HepG2 (cell line): Measurements from ENCODE around the gene ARTN. TPM values are rescaled to one million over a fixed set of nuclear protein-coding genes. Genes with fewer than 3 reads are reported as not detected.
A peak's percentile ranks its signal among the peaks of the same experiment; 100 is the strongest.

Experiments used
- KDM6A ChIP-seq: IDR thresholded peaks from 2 replicates; pipeline ENCODE4 v1.6.1; 2016; ENCODE audit warnings: low read depth
- NR3C1 ChIP-seq: sonication (generic); formaldehyde crosslinking; IDR thresholded peaks from 2 replicates; pipeline ENCODE4 v1.4.0; 2020; ENCODE audit warnings: missing genetic modification reagents
- SIN3B ChIP-seq: fragments of 150-350 bp; IDR thresholded peaks from 2 replicates; pipeline ENCODE4 v1.6.1; 2014; ENCODE audit warnings: low read length
- ZMAT3 ChIP-seq: sonication (generic); formaldehyde crosslinking; conservative IDR thresholded peaks from 2 replicates; pipeline ENCODE4 v1.7.0; 2021; ENCODE audit warnings: missing genetic modification reagents
- ZNF3 ChIP-seq: IDR thresholded peaks from 2 replicates; pipeline ENCODE4 v1.7.0; 2017; ENCODE audit warnings: inconsistent platforms
- ZNF34 ChIP-seq: sonication (generic); formaldehyde crosslinking; IDR thresholded peaks from 2 replicates; pipeline ENCODE4 v1.4.0; 2020; ENCODE audit warnings: mild to moderate bottlenecking, missing genetic modification reagents, borderline replicate concordance
- ZNF44 ChIP-seq: sonication (generic); formaldehyde crosslinking; IDR thresholded peaks from 2 replicates; pipeline ENCODE4 v1.5.1; 2020; ENCODE audit warnings: mild to moderate bottlenecking, missing genetic modification reagents
- ZNF670 ChIP-seq: sonication (generic); formaldehyde crosslinking; IDR thresholded peaks from 2 replicates; pipeline ENCODE4 v1.8.0; 2022; ENCODE audit warnings: mild to moderate bottlenecking, missing genetic modification reagents, borderline replicate concordance
- ZNF790 ChIP-seq: sonication (generic); formaldehyde crosslinking; IDR thresholded peaks from 2 replicates; pipeline ENCODE4 v1.8.0; 2022; ENCODE audit warnings: missing genetic modification reagents, mild to moderate bottlenecking, borderline replicate concordance
- polyA plus RNA-seq, 8 experiments: library from polyadenylated mRNA; depleted of rRNA in 3 of 8; stranded (reverse) in 7 of 8; unstranded in 1 of 8; fragments of >200 nt; fragmentation: Illumina TruSeq in 4 of 8; extraction: Trizol in 4 of 8; gene quantifications; 2 replicates each; pipeline versions ENCODE4 v1.2.1 to v1.2.3, GENCODE V29; 2011 to 2016; ENCODE audit warnings: low read depth in 4 of 8, missing spikeins in 1 of 8, mixed read lengths in 1 of 8; ENCODE audit not compliant: insufficient read depth in 1 of 8
- total RNA-seq, 5 experiments: library from RNA; depleted of rRNA; stranded (reverse); fragments of >200 nt; fragmentation: Illumina TruSeq; extraction: Trizol; gene quantifications; 2 replicates each; pipeline ENCODE4 v1.2.3, GENCODE V29; 2016; ENCODE audit warnings: low read depth in 1 of 5
- TF ChIP-seq, protein P1 (sequence below): sonication (generic); formaldehyde crosslinking; IDR thresholded peaks from 2 replicates; pipeline ENCODE4 v1.9.0; 2021; ENCODE audit warnings: mild to moderate bottlenecking, missing genetic modification reagents
- TF ChIP-seq, protein P2 (sequence below): sonication (generic); formaldehyde crosslinking; IDR thresholded peaks from 2 replicates; pipeline ENCODE4 v1.5.0; 2020; ENCODE audit warnings: missing genetic modification reagents
- TF ChIP-seq, protein P3 (sequence below): IDR thresholded peaks from 2 replicates; pipeline ENCODE4 v1.6.1; 2016; ENCODE audit warnings: low read depth, borderline replicate concordance
- TF ChIP-seq, protein P4 (sequence below): sonication (generic); formaldehyde crosslinking; IDR thresholded peaks from 2 replicates; pipeline ENCODE4 v1.4.0; 2020; ENCODE audit warnings: missing genetic modification reagents, borderline replicate concordance
- TF ChIP-seq, protein P5 (sequence below): IDR thresholded peaks from 2 replicates; pipeline ENCODE4 v1.6.1; 2016

The ARTN gene
- total and polyA plus RNA-seq, 2 of the 13 experiments (the other 11 are each of a cell fraction or from before 2014, with no cell fraction given): 0.11 to 0.62 TPM

DNA sequence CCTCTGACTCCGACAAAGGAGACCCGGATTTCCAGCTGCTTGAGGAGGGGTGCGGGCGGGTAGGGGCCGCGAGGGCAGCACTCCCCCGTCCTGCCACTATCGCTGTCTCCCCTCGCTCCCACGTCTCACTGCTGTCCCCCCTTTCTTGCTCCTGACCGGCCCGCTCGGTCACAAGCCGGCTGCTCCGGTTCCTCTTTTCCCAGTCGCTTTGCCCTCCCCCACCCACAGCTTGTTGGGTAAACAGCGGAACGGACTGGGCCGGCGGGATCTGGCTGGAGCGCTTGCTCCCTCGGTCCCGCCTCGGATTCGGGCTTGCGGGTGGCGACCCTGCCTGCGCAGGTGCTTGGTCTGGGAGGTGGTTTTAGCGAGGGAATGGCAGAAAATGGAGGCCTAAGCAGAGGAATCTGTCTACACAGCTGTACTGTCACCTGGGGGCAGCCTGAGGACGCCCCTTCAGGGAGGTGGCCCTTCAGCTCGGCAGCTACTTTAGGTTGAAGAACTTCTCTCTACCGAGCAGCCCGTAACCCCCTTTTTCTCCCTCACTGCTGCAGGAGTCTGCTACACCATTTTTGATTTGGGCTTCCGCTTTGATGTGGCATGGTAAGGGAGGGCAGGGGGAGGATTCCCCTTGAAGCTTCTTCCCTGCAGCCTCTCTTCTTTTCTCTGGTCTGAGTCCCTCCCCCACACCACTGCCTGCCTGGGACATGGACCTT, 41.8 kb downstream of the ARTN start (continued):
- TF ChIP-seq, protein P1, sequence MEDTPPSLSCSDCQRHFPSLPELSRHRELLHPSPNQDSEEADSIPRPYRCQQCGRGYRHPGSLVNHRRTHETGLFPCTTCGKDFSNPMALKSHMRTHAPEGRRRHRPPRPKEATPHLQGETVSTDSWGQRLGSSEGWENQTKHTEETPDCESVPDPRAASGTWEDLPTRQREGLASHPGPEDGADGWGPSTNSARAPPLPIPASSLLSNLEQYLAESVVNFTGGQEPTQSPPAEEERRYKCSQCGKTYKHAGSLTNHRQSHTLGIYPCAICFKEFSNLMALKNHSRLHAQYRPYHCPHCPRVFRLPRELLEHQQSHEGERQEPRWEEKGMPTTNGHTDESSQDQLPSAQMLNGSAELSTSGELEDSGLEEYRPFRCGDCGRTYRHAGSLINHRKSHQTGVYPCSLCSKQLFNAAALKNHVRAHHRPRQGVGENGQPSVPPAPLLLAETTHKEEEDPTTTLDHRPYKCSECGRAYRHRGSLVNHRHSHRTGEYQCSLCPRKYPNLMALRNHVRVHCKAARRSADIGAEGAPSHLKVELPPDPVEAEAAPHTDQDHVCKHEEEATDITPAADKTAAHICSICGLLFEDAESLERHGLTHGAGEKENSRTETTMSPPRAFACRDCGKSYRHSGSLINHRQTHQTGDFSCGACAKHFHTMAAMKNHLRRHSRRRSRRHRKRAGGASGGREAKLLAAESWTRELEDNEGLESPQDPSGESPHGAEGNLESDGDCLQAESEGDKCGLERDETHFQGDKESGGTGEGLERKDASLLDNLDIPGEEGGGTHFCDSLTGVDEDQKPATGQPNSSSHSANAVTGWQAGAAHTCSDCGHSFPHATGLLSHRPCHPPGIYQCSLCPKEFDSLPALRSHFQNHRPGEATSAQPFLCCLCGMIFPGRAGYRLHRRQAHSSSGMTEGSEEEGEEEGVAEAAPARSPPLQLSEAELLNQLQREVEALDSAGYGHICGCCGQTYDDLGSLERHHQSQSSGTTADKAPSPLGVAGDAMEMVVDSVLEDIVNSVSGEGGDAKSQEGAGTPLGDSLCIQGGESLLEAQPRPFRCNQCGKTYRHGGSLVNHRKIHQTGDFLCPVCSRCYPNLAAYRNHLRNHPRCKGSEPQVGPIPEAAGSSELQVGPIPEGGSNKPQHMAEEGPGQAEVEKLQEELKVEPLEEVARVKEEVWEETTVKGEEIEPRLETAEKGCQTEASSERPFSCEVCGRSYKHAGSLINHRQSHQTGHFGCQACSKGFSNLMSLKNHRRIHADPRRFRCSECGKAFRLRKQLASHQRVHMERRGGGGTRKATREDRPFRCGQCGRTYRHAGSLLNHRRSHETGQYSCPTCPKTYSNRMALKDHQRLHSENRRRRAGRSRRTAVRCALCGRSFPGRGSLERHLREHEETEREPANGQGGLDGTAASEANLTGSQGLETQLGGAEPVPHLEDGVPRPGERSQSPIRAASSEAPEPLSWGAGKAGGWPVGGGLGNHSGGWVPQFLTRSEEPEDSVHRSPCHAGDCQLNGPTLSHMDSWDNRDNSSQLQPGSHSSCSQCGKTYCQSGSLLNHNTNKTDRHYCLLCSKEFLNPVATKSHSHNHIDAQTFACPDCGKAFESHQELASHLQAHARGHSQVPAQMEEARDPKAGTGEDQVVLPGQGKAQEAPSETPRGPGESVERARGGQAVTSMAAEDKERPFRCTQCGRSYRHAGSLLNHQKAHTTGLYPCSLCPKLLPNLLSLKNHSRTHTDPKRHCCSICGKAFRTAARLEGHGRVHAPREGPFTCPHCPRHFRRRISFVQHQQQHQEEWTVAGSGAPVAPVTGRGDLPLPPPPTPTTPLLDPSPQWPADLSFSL (CRISPR knock-in tag): 0 out of 2 replicates have a peak, but pooled peaks have one; percentile 48
- TF ChIP-seq, protein P2, sequence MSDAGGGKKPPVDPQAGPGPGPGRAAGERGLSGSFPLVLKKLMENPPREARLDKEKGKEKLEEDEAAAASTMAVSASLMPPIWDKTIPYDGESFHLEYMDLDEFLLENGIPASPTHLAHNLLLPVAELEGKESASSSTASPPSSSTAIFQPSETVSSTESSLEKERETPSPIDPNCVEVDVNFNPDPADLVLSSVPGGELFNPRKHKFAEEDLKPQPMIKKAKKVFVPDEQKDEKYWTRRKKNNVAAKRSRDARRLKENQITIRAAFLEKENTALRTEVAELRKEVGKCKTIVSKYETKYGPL (CRISPR knock-in tag): no peak
- 0 out of 2 replicates have a peak, but pooled peaks have one; percentile 48 for TF ChIP-seq ZNF790
- TF ChIP-seq, protein P3, sequence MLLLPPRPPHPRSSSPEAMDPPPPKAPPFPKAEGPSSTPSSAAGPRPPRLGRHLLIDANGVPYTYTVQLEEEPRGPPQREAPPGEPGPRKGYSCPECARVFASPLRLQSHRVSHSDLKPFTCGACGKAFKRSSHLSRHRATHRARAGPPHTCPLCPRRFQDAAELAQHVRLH (CRISPR knock-in tag): no peak
- 0 out of 2 replicates have a peak, but pooled peaks have one; percentile 36 for TF ChIP-seq ZNF670 (CRISPR knock-in tag)
- no peak for TF ChIP-seq ZNF3 (CRISPR knock-in tag)
- TF ChIP-seq, protein P4, sequence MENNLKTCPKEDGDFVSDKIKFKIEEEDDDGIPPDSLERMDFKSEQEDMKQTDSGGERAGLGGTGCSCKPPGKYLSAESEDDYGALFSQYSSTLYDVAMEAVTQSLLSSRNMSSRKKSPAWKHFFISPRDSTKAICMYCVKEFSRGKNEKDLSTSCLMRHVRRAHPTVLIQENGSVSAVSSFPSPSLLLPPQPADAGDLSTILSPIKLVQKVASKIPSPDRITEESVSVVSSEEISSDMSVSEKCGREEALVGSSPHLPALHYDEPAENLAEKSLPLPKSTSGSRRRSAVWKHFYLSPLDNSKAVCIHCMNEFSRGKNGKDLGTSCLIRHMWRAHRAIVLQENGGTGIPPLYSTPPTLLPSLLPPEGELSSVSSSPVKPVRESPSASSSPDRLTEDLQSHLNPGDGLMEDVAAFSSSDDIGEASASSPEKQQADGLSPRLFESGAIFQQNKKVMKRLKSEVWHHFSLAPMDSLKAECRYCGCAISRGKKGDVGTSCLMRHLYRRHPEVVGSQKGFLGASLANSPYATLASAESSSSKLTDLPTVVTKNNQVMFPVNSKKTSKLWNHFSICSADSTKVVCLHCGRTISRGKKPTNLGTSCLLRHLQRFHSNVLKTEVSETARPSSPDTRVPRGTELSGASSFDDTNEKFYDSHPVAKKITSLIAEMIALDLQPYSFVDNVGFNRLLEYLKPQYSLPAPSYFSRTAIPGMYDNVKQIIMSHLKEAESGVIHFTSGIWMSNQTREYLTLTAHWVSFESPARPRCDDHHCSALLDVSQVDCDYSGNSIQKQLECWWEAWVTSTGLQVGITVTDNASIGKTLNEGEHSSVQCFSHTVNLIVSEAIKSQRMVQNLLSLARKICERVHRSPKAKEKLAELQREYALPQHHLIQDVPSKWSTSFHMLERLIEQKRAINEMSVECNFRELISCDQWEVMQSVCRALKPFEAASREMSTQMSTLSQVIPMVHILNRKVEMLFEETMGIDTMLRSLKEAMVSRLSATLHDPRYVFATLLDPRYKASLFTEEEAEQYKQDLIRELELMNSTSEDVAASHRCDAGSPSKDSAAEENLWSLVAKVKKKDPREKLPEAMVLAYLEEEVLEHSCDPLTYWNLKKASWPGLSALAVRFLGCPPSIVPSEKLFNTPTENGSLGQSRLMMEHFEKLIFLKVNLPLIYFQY (CRISPR knock-in tag): no peak; the same call in 1 of the 2 replicates
- TF ChIP-seq, protein P5, sequence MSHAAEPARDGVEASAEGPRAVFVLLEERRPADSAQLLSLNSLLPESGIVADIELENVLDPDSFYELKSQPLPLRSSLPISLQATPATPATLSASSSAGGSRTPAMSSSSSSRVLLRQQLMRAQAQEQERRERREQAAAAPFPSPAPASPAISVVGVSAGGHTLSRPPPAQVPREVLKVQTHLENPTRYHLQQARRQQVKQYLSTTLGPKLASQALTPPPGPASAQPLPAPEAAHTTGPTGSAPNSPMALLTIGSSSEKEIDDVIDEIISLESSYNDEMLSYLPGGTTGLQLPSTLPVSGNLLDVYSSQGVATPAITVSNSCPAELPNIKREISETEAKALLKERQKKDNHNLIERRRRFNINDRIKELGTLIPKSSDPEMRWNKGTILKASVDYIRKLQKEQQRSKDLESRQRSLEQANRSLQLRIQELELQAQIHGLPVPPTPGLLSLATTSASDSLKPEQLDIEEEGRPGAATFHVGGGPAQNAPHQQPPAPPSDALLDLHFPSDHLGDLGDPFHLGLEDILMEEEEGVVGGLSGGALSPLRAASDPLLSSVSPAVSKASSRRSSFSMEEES: no peak
- no peak for TF ChIP-seq NR3C1 (CRISPR knock-in tag)
- TF ChIP-seq SIN3B: no peak
- 0 out of 2 replicates have a peak, but pooled peaks have one; percentile 10 for TF ChIP-seq ZMAT3 (CRISPR knock-in tag)
- TF ChIP-seq ZNF34 (CRISPR knock-in tag): no peak
- TF ChIP-seq ZNF44 (CRISPR knock-in tag): no peak
- TF ChIP-seq KDM6A (CRISPR knock-in tag): no peak
